Measurements from ENCODE around the gene RNPEPL1.

The RNPEPL1 gene

GRCh38 chr2:240593703-240594451, 25.6 kb downstream of the RNPEPL1 start:
- ChIA-PET POLR2A (no interaction called here), CTCF (no interaction called here)
- no peak for DNase-seq (ENCODE audit: extremely low spot score)
- TF ChIP-seq ELF4 (IDR thresholded peaks at IDR 0.05) (no peak), ARNT (IDR thresholded peaks at IDR 0.05) (no peak), ZNF384 (IDR thresholded peaks at IDR 0.05) (no peak), HDGF (IDR thresholded peaks at IDR 0.05; ENCODE audit: borderline replicate concordance) (no peak), SUZ12 (IDR thresholded peaks at IDR 0.05) (no peak), CTBP1 (IDR thresholded peaks at IDR 0.05; ENCODE audit: borderline replicate concordance) (no peak)

GRCh38 chr2:240594511-240595380, 26.5 kb downstream of the RNPEPL1 start:
- TF ChIP-seq FOXK2 (IDR thresholded peaks at IDR 0.05), result no peak
- TF ChIP-seq FOXA1 (IDR thresholded peaks at IDR 0.05), result no peak
- no peak for TF ChIP-seq FOXM1 (IDR thresholded peaks at IDR 0.05; ENCODE audit: borderline replicate concordance)
- no peak for TF ChIP-seq ELF4 (IDR thresholded peaks at IDR 0.05)
- no peak for TF ChIP-seq BHLHE40 (IDR thresholded peaks at IDR 0.05; ENCODE audit: borderline replicate concordance)
- no peak for TF ChIP-seq NFRKB (IDR thresholded peaks at IDR 0.05)
- no peak for TF ChIP-seq TARDBP (IDR thresholded peaks at IDR 0.05)
- TF ChIP-seq SP1 (IDR thresholded peaks at IDR 0.05), result no peak
- DNase-seq (ENCODE audit: extremely low spot score), result no peak
- CTCF ChIA-PET, result interaction anchor here (0.6 kb wide), 1 partner anchor 8 kb away, joined by 3 read pairs; the partner anchor contains the start of gene CAPN10
- POLR2A ChIA-PET, result no interaction called here

- peak; percentile 57 for DNase-seq (ENCODE audit: extremely low spot score)
- TF ChIP-seq LEF1 (IDR thresholded peaks at IDR 0.05; ENCODE audit: borderline replicate concordance) (no peak), BHLHE40 (IDR thresholded peaks at IDR 0.05; ENCODE audit: borderline replicate concordance) (no peak), ELF4 (IDR thresholded peaks at IDR 0.05) (no peak), ARNT (IDR thresholded peaks at IDR 0.05) (no peak), FOXK2 (IDR thresholded peaks at IDR 0.05) (no peak), NFRKB (IDR thresholded peaks at IDR 0.05) (no peak), PKNOX1 (IDR thresholded peaks at IDR 0.05) (no peak), HDGF (IDR thresholded peaks at IDR 0.05; ENCODE audit: borderline replicate concordance) (no peak), ZNF384 (IDR thresholded peaks at IDR 0.05) (no peak), L3MBTL2 (conservative IDR thresholded peaks at IDR 0.05) (no peak), SP1 (IDR thresholded peaks at IDR 0.05) (no peak), FOXA1 (IDR thresholded peaks at IDR 0.05) (no peak), TARDBP (IDR thresholded peaks at IDR 0.05) (no peak), SUZ12 (IDR thresholded peaks at IDR 0.05) (no peak), FOXM1 (IDR thresholded peaks at IDR 0.05; ENCODE audit: borderline replicate concordance) (no peak), CTBP1 (IDR thresholded peaks at IDR 0.05; ENCODE audit: borderline replicate concordance) (no peak)
- CTCF ChIA-PET, result interaction anchor here (0.6 kb wide), 1 partner anchor 9 kb away, joined by 3 read pairs; the partner anchor contains the start of gene CAPN10
- POLR2A ChIA-PET, result interaction anchor here (1.5 kb wide), 1 partner anchor 9 kb away, joined by 5 read pairs; the partner anchor contains the start of gene CAPN10
Observed at GRCh38 chr2:240595381-240596079, 27.2 kb downstream of the RNPEPL1 start.

- no peak for DNase-seq (ENCODE audit: extremely low spot score)
- ChIA-PET POLR2A (interaction anchor here (1.5 kb wide), 1 partner anchor 9 kb away, joined by 5 read pairs; the partner anchor contains the start of gene CAPN10), CTCF (no interaction called here)
- TF ChIP-seq PKNOX1 (IDR thresholded peaks at IDR 0.05) (no peak), FOXA1 (IDR thresholded peaks at IDR 0.05) (no peak), FOXK2 (IDR thresholded peaks at IDR 0.05) (no peak), HDGF (IDR thresholded peaks at IDR 0.05; ENCODE audit: borderline replicate concordance) (no peak), L3MBTL2 (conservative IDR thresholded peaks at IDR 0.05) (no peak), SP1 (IDR thresholded peaks at IDR 0.05) (no peak), ARNT (IDR thresholded peaks at IDR 0.05) (no peak), NFRKB (IDR thresholded peaks at IDR 0.05) (no peak)
Observed at GRCh38 chr2:240596080-240596460, 27.8 kb downstream of the RNPEPL1 start.

GRCh38 chr2:240596491-240596931, 28.2 kb downstream of the RNPEPL1 start:
- ChIA-PET POLR2A (interaction anchor here (1.5 kb wide), 1 partner anchor 10 kb away, joined by 5 read pairs; the partner anchor contains the start of gene CAPN10), CTCF (no interaction called here)
- TF ChIP-seq FOXM1 (IDR thresholded peaks at IDR 0.05; ENCODE audit: borderline replicate concordance) (no peak), LEF1 (IDR thresholded peaks at IDR 0.05; ENCODE audit: borderline replicate concordance) (no peak), FOXK2 (IDR thresholded peaks at IDR 0.05) (no peak), SUZ12 (IDR thresholded peaks at IDR 0.05) (no peak), NFRKB (IDR thresholded peaks at IDR 0.05) (no peak), CTBP1 (IDR thresholded peaks at IDR 0.05; ENCODE audit: borderline replicate concordance) (no peak), L3MBTL2 (conservative IDR thresholded peaks at IDR 0.05) (no peak), TARDBP (IDR thresholded peaks at IDR 0.05) (no peak), HDGF (IDR thresholded peaks at IDR 0.05; ENCODE audit: borderline replicate concordance) (no peak), ARNT (IDR thresholded peaks at IDR 0.05) (no peak), ZNF384 (IDR thresholded peaks at IDR 0.05) (no peak), ELF4 (IDR thresholded peaks at IDR 0.05) (no peak), PKNOX1 (IDR thresholded peaks at IDR 0.05) (no peak), SP1 (IDR thresholded peaks at IDR 0.05) (no peak), BHLHE40 (IDR thresholded peaks at IDR 0.05; ENCODE audit: borderline replicate concordance) (no peak), FOXA1 (IDR thresholded peaks at IDR 0.05) (no peak)
- no peak for DNase-seq (ENCODE audit: extremely low spot score)
